Measurements from ENCODE around the gene CRB2.

The CRB2 gene

GRCh38 chr9:123355761-123356431, at the start of gene CRB2:
TSS of gene CRB2 (plus strand) at chr9:123356197. CDS start at chr9:123356261, 64 bp downstream.
- H3K27me3 ChIP-seq (ENCODE audit: control insufficient read depth in 1 of 2, insufficient read depth in 2 of 2, low read length in 2 of 2) = peaks cover 4 to 9% of the 10 kb centered on the region in 2 donors
- H3K27ac ChIP-seq (ENCODE audit: low read length) = no peak within 1 kb of the TSS
- no peak within 1 kb of the TSS for H3K4me3 ChIP-seq (ENCODE audit: low read length in 2 of 2)
- H3K9ac ChIP-seq (ENCODE audit: low read length in 2 of 2) = no peak within 1 kb of the TSS
- peaks cover 11% of the 10 kb centered on the region for H3K4me1 ChIP-seq (ENCODE audit: control insufficient read depth, insufficient read depth, low read length)
- no peaks in the 10 kb centered on the region for H3K36me3 ChIP-seq (ENCODE audit: control insufficient read depth in 2 of 2, insufficient read depth in 2 of 2, low read length in 2 of 2)
- H3K9me3 ChIP-seq (ENCODE audit: control insufficient read depth in 2 of 2, low read length in 2 of 2) = no peaks in the 10 kb centered on the region

DNA sequence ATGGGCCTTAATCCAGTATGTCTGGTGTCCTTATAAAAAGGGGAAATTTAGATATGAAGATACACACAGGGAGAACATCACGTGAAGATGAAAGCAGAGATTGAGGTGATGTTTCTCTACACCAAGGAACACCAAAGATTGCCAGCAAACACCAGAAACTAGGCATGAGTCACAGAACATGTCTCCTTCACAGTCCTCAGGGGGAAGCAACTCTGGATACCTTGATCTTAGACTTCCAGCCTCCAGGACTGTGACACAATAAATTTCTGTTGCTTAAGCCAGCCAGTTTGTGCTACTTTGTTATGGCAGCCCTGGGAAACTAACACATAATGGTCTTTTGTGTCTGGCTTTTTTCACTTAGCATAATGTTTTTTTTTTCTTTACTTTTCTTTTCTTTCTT, 46.4 kb upstream of the CRB2 start:
- Histone ChIP-seq H3K4me1 (ENCODE audit: control insufficient read depth, insufficient read depth, low read length) (peaks cover 2% of the 10 kb centered on the region), H3K27ac (ENCODE audit: low read length) (no peak overlapping the region), H3K9ac (ENCODE audit: low read length in 2 of 2) (no peak overlapping the region), H3K4me3 (ENCODE audit: low read length in 2 of 2) (no peak overlapping the region), H3K27me3 (ENCODE audit: control insufficient read depth in 1 of 2, insufficient read depth in 2 of 2, low read length in 2 of 2) (no peaks in the 10 kb centered on the region), H3K36me3 (ENCODE audit: control insufficient read depth in 2 of 2, insufficient read depth in 2 of 2, low read length in 2 of 2) (no peaks in the 10 kb centered on the region), H3K9me3 (ENCODE audit: control insufficient read depth in 2 of 2, low read length in 2 of 2) (no peaks in the 10 kb centered on the region)

DNA sequence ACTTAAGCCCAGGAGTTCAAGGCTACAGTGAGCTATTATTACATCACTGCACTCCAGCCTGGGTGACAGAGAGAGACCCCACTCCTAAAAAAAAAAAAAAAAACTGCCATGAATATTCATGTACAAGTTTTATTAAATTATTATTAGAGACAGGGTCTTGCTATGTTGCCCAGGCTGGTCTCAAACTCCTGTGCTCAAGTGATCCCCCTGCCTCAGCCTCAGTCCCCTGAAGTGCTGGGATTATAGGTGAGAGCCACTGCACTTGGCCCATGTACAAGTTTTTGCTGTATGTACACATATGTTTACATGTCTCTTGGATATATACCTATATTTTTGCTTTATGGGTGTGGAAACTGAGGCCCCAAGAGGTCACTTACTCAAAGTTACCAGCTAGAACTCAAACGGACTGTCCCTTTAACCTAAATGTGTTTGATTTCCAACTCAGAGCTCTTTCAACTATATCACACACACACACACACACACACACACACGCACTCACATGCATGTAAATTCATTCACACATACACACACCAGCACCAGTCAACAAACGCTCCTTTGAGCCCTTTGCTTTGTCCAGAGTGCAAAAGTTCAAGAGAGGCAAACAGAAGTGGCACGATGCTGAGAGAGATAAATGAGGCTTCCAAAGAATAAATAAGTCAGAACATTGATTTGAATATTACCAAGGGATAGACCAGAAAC, 45.3 kb upstream of the CRB2 start:
- no peaks in the 10 kb centered on the region for H3K36me3 ChIP-seq (ENCODE audit: control insufficient read depth in 2 of 2, insufficient read depth in 2 of 2, low read length in 2 of 2)
- no peaks in the 10 kb centered on the region for H3K9me3 ChIP-seq (ENCODE audit: control insufficient read depth in 2 of 2, low read length in 2 of 2)
- peaks cover 2% of the 10 kb centered on the region for H3K4me1 ChIP-seq (ENCODE audit: control insufficient read depth, insufficient read depth, low read length)
- no peaks in the 10 kb centered on the region for H3K27me3 ChIP-seq (ENCODE audit: control insufficient read depth in 1 of 2, insufficient read depth in 2 of 2, low read length in 2 of 2)
- H3K4me3 ChIP-seq (ENCODE audit: low read length in 2 of 2) = no peak overlapping the region
- H3K9ac ChIP-seq (ENCODE audit: low read length in 2 of 2) = no peak overlapping the region
- no peak overlapping the region for H3K27ac ChIP-seq (ENCODE audit: low read length)

GRCh38 chr9:123311250-123311752, 44.7 kb upstream of the CRB2 start:
- no peak overlapping the region for H3K9ac ChIP-seq (ENCODE audit: low read length in 2 of 2)
- H3K9me3 ChIP-seq (ENCODE audit: control insufficient read depth in 2 of 2, low read length in 2 of 2) = no peaks in the 10 kb centered on the region
- H3K4me1 ChIP-seq (ENCODE audit: control insufficient read depth, insufficient read depth, low read length) = peaks cover 2% of the 10 kb centered on the region
- no peak overlapping the region for H3K4me3 ChIP-seq (ENCODE audit: low read length in 2 of 2)
- no peak overlapping the region for H3K27ac ChIP-seq (ENCODE audit: low read length)
- no peaks in the 10 kb centered on the region for H3K27me3 ChIP-seq (ENCODE audit: control insufficient read depth in 1 of 2, insufficient read depth in 2 of 2, low read length in 2 of 2)
- no peaks in the 10 kb centered on the region for H3K36me3 ChIP-seq (ENCODE audit: control insufficient read depth in 2 of 2, insufficient read depth in 2 of 2, low read length in 2 of 2)

DNA sequence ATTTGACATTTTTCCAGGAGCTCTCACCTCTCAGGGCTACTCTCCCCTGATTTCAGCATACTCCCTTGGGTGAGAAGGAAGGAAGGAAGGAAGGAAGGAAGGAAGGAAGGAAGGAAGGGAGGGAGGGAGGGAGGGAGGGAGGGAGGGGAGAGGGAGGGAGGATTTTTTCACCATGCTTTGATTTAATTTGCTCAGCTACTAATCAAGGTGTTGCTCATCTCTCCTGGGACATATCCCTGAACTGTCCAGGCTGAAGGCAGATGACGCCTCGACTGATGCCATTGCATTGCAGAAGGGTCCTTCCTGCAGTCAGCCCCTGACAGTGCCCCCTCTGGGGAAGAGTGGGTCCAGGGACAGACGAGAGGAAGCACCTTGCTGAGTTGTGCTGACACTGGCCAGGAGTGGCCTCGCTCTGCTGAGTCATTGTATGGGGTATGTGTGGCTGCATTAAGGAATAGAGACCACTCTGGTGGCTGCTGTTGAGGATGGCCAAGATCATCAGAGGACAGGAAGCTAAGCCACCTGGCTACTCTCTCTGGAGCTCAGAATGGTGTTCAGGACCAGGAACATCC, 43.6 kb upstream of the CRB2 start:
- Histone ChIP-seq H3K36me3 (ENCODE audit: control insufficient read depth in 2 of 2, insufficient read depth in 2 of 2, low read length in 2 of 2) (no peaks in the 10 kb centered on the region), H3K27ac (ENCODE audit: low read length) (no peak overlapping the region), H3K27me3 (ENCODE audit: control insufficient read depth in 1 of 2, insufficient read depth in 2 of 2, low read length in 2 of 2) (no peaks in the 10 kb centered on the region), H3K4me1 (ENCODE audit: control insufficient read depth, insufficient read depth, low read length) (peaks cover 2% of the 10 kb centered on the region), H3K9me3 (ENCODE audit: control insufficient read depth in 2 of 2, low read length in 2 of 2) (no peaks in the 10 kb centered on the region), H3K9ac (ENCODE audit: low read length in 2 of 2) (no peak overlapping the region), H3K4me3 (ENCODE audit: low read length in 2 of 2) (no peak overlapping the region)

DNA sequence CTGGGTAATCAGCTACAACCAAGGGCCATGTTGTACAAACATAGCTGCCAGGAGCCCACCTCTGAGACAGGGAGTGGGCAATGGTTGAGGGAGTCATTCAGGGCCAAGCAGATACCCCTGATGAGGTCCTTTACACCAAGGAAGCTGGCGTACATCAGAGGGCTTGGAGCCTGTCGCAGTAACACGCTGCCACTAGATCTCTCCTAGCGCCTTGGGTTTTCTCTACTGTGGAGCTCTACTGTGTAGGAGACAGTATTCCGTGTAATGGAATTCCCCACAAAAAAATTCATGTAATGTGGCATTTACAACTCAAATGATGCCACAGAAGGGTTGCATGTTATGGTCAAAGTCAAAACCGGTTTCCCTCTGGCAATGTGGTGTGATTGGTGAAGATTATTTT, 41.4 kb upstream of the CRB2 start:
- no peaks in the 10 kb centered on the region for H3K27me3 ChIP-seq (ENCODE audit: control insufficient read depth in 1 of 2, insufficient read depth in 2 of 2, low read length in 2 of 2)
- no peaks in the 10 kb centered on the region for H3K9me3 ChIP-seq (ENCODE audit: control insufficient read depth in 2 of 2, low read length in 2 of 2)
- no peak overlapping the region for H3K9ac ChIP-seq (ENCODE audit: low read length in 2 of 2)
- no peak overlapping the region for H3K27ac ChIP-seq (ENCODE audit: low read length)
- no peaks in the 10 kb centered on the region for H3K36me3 ChIP-seq (ENCODE audit: control insufficient read depth in 2 of 2, insufficient read depth in 2 of 2, low read length in 2 of 2)
- peaks cover 19% of the 10 kb centered on the region for H3K4me1 ChIP-seq (ENCODE audit: control insufficient read depth, insufficient read depth, low read length)
- no peak overlapping the region for H3K4me3 ChIP-seq (ENCODE audit: low read length in 2 of 2)

DNA sequence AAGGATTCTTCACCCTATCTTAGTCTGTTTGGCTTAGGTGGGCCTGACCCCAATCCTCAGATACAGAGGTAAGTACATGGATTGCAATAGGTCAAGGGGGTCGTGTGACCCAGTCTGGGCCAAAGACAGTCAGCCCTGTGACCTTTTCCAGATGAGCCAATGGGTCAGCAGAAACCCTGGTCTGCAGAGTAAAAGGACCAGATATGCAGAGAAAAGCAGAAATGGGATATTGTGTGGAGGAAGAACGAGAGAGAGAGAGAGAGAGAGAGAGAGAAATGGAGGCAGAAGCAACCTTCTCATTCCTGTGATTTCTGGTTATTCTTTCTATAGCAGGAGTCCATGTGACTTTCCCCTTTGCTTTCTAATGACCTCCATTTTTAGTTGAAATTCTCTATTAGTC, 40.4 kb upstream of the CRB2 start:
- Histone ChIP-seq H3K9ac (ENCODE audit: low read length in 2 of 2) (no peak overlapping the region), H3K27me3 (ENCODE audit: control insufficient read depth in 1 of 2, insufficient read depth in 2 of 2, low read length in 2 of 2) (no peaks in the 10 kb centered on the region), H3K9me3 (ENCODE audit: control insufficient read depth in 2 of 2, low read length in 2 of 2) (no peaks in the 10 kb centered on the region), H3K4me3 (ENCODE audit: low read length in 2 of 2) (no peak overlapping the region), H3K27ac (ENCODE audit: low read length) (no peak overlapping the region), H3K36me3 (ENCODE audit: control insufficient read depth in 2 of 2, insufficient read depth in 2 of 2, low read length in 2 of 2) (no peaks in the 10 kb centered on the region), H3K4me1 (ENCODE audit: control insufficient read depth, insufficient read depth, low read length) (peaks cover 19% of the 10 kb centered on the region)

DNA sequence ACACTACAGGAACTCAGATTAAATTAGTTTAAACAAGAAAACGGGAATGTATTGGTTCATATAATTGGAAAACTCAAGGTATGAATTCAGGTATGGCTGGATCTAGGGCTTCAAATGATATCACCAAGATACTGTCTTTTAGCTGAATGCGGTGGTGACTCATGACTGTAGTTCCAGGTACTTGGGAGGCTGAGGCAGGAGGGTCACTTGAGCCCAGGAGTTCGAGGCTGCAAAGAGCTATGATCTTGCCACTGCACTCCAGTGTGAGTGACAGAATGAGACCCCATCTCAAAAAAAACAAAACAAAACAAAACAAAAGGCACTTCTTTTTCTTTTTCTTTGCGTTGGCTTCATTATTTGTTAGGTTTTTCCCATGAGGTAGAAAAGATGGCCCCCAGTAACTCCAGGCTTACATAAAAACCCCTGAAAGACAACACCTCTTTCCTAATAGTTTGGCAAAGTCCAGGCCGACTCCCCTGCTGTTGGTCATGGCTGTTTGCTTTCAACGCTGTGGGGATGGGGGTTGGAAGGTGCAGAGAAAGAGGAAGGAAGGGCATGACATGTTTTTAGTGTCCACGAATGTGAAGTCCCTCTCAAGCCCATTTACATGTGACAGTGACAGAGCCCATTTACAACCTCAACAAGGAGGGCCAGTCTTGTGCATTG, 39.8 kb upstream of the CRB2 start:
- Histone ChIP-seq H3K9me3 (ENCODE audit: control insufficient read depth in 2 of 2, low read length in 2 of 2) (no peaks in the 10 kb centered on the region), H3K36me3 (ENCODE audit: control insufficient read depth in 2 of 2, insufficient read depth in 2 of 2, low read length in 2 of 2) (no peaks in the 10 kb centered on the region), H3K4me3 (ENCODE audit: low read length in 2 of 2) (no peak overlapping the region), H3K9ac (ENCODE audit: low read length in 2 of 2) (no peak overlapping the region), H3K27ac (ENCODE audit: low read length) (no peak overlapping the region), H3K27me3 (ENCODE audit: control insufficient read depth in 1 of 2, insufficient read depth in 2 of 2, low read length in 2 of 2) (no peaks in the 10 kb centered on the region), H3K4me1 (ENCODE audit: control insufficient read depth, insufficient read depth, low read length) (peaks cover 19% of the 10 kb centered on the region)

DNA sequence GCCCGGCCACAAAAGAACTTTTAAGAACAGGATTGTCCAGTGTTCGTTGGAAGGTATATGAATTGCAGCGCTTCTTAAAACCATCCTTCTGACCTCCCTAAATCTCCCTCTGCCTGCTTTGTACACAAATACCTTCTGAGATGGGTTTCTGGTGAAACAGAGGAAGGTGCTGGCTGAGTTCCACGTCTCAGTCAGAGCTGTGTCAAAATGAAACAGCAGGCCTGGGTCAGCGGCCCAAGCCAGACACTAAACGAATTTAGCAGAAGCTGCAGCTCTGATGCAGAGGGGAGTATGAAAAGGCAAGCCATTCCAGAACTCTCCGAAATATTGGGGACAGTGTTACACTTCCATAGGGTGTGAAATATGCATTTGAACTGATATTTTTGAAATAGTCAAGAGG, 37.8 kb upstream of the CRB2 start:
- peaks cover 31% of the 10 kb centered on the region for H3K4me1 ChIP-seq (ENCODE audit: control insufficient read depth, insufficient read depth, low read length)
- H3K9me3 ChIP-seq (ENCODE audit: control insufficient read depth in 2 of 2, low read length in 2 of 2) = no peaks in the 10 kb centered on the region
- peak overlapping the region; percentile 70 for H3K27ac ChIP-seq (ENCODE audit: low read length)
- H3K9ac ChIP-seq (ENCODE audit: low read length in 2 of 2) = no peak overlapping the region
- H3K36me3 ChIP-seq (ENCODE audit: control insufficient read depth in 2 of 2, insufficient read depth in 2 of 2, low read length in 2 of 2) = no peaks in the 10 kb centered on the region
- H3K27me3 ChIP-seq (ENCODE audit: control insufficient read depth in 1 of 2, insufficient read depth in 2 of 2, low read length in 2 of 2) = no peaks in the 10 kb centered on the region
- peak overlapping the region in 1 of 2 donors; percentile 44 for H3K4me3 ChIP-seq (ENCODE audit: low read length in 2 of 2)

DNA sequence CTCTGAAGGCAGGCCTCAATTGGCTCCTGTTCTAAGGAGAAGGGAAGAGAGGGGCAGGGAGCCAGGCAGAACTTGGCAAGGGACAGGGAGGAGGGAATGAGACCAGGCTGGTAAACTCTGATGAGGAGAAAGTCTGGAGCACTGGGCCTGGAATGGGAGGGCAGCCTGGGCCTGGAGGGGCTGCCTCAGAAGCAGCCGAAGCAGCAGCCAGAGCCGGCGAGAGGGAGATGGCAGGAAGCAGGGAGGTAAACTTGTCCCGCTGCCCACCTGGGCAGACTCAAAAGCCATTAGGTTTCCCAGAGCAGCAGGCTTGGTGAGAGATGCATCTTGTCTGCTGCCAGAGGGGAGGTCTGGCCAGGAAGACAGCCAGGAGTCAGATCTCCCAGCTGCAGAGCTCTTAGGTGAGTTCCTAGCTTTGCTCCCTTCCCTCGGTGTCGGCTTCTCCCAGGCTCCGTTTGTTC, 37.0 kb upstream of the CRB2 start:
- peak overlapping the region; percentile 22 to 44 for H3K4me3 ChIP-seq (ENCODE audit: low read length in 2 of 2)
- H3K27me3 ChIP-seq (ENCODE audit: control insufficient read depth in 1 of 2, insufficient read depth in 2 of 2, low read length in 2 of 2) = no peaks in the 10 kb centered on the region
- H3K4me1 ChIP-seq (ENCODE audit: control insufficient read depth, insufficient read depth, low read length) = peaks cover 31% of the 10 kb centered on the region
- H3K27ac ChIP-seq (ENCODE audit: low read length) = peak overlapping the region; percentile 70
- H3K9ac ChIP-seq (ENCODE audit: low read length in 2 of 2) = peak overlapping the region; percentile 35 to 58
- no peaks in the 10 kb centered on the region for H3K9me3 ChIP-seq (ENCODE audit: control insufficient read depth in 2 of 2, low read length in 2 of 2)
- H3K36me3 ChIP-seq (ENCODE audit: control insufficient read depth in 2 of 2, insufficient read depth in 2 of 2, low read length in 2 of 2) = no peaks in the 10 kb centered on the region

All from stomach smooth muscle (tissue), 2 donors.